NOMO-1 (cell line): ENCODE measurements around the gene SOCS7.
A peak's percentile ranks its signal among the peaks of the same experiment; 100 is the strongest.

ENCODE experiments used
- DNase-seq, 2 experiments: peaks; one replicate each; lab custom pipeline; 2025; ENCODE audit not compliant: unreplicated experiment in 2 of 2; lab: John Stamatoyannopoulos, UW

Gene SOCS7

DNA sequence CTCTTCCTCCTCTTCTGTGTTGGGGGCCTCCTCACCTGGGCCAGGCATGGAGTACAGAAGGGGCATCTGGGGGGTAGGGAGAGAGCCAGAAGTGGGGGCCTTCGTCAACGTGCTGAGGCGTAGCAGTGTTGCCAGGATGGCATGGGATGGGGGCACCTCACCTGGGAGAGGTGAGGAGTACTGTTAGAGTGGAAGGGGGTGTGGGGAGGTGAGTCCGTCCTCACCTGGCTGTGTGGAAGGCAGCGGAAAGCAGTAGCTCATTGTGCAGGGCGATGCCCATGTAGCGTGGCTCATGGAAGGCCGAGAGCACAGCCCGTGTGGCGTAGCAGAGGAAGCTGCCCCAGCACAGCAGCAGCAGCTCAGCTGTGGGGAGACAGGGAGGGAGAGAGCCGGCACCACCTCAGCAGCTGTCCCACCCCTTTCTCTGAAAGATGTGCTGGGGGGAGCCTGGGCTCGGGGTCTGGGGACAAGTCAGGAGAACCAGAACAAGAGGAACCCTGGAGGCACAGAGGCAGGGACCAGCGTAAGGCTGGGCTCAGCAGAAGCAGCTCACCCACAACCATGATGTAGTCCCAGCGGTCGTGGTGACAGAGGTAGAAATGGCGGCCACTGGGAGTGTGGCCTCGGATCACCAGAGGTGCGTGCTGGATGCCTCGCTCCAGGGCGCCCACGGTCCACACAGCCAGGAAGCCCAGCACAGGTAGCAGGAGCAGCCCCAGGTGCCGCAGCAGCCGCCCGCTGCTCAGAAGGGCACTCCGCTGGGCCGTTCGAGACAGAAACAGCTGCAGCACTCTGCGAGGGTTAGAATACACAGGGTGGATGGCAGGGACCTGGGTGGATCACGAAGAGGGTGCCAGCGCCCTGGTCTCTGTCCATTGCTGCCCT, 16.9 kb upstream of the SOCS7 start:
- no peak for DNase-seq

DNA sequence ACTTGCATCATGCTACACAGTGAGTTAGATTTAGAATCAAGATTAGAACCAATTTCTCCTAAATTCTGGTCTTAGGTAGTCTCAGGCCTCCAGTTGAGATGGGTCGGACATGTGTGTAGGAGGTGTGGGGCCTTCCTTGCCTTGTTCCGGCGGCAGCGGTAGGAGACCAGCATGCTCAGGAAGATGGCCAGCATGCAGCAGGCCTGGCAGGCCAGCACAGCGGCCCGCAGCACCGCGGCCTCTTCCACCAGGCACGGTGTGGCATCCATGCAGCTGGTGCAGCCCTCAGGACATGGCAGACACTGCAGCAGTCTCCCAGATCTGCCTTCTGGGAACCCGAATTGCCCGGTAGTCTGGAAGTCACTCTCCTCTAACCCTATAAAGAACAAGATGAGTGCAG, 14.8 kb upstream of the SOCS7 start:
- DNase-seq, result no peak

DNA sequence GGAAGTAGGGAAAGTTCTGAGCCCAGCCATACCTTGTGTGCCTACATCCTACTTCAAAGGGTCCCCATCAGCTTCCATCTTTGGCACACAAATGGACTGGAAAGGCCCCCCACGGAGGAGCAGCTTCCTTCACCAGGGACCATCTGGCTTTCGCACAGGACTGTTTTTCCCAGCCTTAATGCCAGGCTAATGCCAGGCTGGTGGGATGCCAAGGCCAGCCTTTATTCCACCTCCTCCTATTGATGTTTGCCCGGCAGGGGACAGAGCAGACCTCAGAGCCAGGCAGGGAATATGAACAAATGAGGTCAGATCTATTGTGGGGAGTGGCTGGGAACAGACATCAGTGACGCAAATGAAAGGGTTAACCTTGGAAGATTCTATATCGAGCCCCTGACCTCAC, 13.6 kb upstream of the SOCS7 start:
- DNase-seq, result no peak

DNA sequence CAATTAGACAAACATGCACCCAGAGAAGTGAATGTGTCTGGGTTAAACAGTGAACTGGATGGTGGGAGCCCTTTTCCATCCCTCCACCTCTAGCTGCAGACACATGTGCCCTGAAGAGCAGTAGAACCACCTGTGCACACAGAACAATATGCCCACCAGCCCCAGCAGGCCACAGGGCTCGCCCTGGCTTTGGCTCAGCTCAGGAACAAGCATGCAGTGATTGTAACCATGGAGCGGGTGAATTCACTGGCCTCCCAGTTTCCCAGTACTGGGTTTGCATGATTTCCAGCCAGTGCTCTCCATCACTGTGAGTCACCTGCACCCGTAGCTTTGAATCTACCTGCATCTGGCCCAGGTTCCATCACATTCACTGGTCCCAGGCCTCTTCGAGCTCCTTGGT, 13.1 kb upstream of the SOCS7 start:
- no peak for DNase-seq

DNA sequence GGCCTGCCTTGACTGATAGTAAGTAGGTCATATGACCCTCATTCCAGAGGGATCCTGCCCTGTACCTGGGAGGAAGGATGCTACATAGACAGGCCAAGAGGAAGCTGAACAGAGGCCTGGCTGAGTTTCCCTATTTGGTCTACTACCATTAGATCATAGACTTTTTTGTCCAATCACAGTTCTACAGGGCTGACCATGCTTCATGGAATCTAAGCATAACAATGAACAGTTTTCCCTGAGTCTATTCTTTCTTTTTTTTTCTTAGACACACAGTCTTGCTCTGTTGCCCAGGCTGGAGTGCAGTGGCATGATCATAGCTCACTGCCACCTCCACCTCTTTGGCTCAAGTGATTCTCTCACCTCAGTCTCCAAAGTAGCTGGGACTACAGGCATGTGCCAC, 11.8 kb upstream of the SOCS7 start:
- DNase-seq, result no peak

DNA sequence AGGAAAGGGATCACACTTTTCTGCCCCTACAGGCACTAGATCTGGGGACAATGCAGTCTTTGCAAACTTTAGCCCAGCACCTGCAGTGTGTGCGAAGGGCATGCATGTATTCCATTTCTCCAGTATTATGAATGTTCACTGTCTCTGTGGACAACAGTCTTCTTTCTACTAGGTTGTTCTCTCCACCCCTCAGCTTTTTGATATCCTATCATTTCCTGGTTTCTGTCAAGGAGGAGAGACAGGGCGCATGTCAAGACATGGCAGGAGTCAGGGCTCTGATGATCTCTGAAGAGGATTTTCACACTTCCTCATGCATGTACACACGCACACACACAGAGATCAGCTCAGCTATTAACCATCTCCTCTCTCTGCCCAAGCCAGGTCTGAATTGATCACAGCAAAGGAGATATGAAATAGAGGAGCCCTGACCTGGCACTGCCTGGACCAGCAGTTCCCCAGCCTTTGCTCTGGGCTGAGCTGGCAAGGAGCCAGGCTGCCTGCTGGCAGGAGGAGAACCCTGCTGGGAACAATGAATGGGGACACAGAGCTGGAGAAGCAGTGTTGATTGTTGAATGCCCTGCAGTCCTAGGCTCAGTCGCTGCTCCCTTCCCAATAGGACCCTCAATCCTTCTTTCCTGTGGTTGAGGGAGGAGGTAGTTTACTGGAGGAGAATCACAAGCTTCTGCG, 10.5 kb upstream of the SOCS7 start:
- DNase-seq, result no peak

DNA sequence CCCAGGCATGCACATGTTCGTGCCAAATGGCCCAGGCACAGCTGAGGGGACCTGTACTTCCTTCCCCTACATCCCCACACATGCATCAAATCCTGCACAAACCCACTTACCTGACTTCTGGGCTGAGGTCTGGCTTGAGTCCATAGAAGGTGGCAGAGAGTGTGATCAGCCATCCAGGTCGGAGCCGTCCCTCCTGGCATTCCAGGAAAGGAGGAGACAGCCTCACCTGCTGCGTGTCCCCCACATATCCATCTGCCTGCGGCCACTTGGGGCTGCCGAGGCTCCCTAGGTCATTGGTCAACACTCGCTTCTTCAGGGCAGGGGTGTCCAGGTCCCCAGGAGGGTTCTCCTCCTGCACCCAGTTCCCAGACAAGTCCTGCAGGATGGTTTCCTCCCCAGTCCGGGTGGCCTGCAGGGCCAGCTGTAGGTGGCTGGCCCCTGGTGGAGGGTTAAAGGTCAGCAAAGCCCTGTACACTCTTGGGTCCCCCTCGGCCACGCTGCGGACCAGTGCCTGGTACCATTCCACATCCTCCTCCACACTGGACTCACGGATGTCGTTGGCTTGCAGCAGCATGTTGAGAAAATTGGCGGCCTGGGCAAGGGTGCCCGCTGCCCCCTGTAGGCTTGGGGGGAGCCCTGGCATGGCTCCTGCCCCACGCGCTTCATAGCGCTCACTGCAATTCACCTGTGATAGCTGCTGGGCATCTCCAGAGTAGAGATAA, 8.6 kb upstream of the SOCS7 start:
- no peak for DNase-seq

DNA sequence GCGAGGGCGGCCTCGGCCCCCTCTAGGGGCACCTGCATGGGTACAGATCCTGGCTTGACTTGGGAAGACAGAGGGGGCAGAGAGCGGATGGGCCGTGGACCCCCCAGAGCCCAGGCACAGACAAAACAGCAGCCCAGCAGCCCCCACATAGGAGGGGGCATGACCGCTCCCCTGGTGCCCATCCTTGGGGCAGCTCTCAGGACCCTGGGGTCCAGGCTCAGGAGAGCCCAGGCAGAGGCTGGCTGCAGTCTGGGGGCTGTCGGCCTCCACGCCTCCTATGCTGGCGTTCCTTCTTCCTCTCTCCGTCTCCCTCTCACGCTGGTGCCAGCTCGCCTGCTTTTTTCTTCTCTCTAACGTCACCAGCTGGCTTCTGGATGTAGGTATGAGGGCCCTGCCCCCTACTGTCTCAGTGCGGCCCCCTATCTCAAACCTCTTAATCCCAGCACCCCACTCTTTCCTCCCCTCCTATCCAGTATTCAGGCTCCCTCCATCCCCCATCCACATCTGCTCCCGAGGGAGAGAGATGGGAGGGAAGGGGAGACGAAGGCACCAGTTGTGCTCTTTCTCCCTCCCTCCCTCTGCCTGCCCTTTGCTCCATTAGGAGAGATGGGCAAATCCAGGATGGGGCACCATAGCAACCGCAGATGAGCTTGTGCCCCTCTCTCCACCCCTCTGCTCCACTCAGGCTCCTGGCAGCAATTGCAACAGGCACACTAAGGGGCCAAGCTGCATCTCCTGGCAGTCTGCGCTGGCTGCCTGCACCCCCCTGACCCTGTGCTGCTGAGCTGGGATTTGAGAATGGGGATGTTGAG, 7.8 kb upstream of the SOCS7 start, which contains the start of gene GPR179:
Gene GPR179, minus strand, starts transcription at position 349 of the 812 bp plus-strand sequence. Its CDS starts 167 bp downstream, at position 182.
- no peak for DNase-seq

DNA sequence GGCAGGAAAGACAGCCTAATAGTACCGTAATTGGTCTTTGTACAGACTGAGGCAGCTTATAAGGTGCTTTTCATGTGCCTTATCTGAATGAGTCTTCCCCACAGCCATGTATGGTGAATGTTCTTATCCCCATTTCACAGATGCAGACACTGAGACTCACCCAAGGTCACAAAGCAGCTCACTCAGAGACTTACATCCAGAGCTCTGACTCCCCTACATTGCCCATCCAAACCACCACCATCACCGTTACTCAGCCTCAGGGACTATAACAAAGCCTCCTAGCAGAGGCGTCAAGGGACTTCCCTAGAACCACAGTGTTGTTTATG, 7.3 kb upstream of the SOCS7 start:
- no peak for DNase-seq

DNA sequence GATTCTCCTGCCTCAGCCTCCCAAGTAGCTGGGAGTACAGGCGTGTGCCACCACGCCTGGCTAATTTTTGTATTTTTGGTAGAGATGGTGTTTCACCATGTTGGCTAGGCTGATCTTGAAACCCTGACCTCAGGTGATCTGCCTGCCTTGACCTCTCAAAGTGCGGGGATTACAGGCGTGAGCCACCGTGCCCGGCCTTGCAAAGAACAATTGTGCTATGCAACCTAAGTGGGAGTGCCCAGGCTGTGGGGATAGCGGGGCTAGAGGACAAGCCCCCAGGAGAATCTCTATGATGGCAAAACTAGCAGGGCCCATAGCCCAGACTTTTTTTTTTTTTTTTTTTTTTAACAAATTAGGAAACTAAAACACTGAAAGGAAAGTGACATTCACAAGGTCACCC, 5.9 kb upstream of the SOCS7 start:
- DNase-seq, result no peak

DNA sequence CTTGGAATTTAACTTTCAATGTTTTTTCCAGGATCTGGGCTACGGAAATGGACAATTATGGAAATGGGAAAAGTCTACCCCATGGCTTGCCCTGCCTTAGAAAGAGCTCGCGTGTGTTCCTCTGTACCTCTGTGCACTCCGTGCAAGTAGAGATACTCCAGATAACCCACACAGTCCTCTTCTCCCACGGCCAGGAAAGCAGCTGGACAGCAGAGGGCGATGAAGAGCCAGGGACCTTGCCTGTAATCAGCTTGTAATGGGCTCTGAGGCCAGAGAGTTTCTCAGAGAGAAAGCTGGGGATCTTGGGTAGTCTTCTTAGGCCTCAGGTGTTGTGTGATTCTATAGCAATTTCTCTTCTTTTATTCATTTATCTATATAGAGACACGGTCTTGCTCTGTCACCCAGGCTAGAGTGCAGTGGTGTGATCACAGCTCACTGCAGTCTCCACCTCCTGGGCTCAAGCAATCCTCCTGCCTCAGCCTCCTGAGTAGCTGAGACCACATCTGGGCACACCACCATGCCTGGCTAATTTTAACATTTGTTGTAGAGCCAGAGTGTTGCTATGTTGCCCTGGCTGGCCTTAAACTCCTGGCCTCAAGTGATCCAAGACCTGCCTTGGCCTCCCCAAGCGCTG, 2.4 kb upstream of the SOCS7 start:
- peak; percentile 69 to 76 for DNase-seq

DNA sequence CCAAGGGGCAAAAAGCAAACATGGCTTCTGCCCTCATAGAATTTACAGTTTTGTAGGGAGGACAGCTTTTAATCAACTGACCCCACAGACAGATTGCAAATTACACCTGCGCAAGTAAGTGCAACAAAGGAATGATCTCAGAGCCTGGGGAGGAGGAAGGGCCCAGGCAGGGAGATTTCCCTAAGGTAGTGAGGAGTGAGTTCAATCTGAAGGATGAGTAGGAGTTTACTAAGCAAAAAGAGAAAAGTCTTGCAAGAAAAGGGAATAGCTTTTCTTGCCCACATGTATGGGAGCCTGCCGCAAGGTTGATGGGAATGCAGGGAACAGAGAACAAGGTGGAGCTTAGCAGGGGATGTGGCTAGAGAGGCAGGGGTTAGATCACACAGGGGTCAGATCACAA, 1.6 kb upstream of the SOCS7 start:
- no peak for DNase-seq

DNA sequence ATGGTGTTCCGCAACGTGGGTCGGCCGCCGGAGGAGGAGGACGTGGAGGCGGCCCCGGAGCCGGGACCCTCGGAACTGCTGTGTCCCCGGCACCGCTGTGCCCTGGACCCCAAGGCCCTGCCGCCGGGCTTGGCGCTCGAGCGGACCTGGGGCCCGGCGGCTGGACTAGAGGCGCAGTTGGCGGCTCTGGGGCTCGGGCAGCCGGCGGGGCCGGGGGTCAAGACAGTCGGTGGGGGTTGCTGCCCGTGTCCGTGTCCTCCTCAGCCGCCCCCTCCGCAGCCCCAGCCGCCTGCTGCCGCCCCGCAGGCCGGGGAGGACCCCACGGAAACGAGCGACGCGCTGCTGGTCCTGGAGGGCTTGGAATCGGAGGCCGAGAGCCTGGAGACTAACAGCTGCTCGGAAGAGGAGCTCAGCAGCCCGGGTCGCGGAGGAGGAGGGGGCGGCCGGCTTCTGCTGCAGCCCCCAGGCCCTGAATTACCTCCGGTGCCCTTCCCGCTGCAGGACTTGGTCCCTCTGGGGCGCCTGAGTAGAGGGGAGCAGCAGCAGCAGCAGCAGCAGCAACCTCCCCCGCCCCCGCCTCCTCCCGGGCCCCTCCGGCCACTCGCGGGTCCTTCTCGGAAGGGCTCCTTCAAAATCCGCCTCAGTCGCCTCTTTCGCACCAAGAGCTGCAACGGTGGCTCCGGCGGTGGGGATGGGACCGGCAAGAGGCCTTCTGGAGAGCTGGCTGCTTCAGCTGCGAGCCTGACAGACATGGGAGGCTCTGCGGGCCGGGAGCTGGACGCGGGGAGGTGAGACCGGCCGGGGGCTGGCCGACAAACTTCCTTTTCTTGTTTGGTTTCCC, 821 bp downstream of the SOCS7 start:
- DNase-seq, result peak in 1 of 2 experiments; percentile 10

DNA sequence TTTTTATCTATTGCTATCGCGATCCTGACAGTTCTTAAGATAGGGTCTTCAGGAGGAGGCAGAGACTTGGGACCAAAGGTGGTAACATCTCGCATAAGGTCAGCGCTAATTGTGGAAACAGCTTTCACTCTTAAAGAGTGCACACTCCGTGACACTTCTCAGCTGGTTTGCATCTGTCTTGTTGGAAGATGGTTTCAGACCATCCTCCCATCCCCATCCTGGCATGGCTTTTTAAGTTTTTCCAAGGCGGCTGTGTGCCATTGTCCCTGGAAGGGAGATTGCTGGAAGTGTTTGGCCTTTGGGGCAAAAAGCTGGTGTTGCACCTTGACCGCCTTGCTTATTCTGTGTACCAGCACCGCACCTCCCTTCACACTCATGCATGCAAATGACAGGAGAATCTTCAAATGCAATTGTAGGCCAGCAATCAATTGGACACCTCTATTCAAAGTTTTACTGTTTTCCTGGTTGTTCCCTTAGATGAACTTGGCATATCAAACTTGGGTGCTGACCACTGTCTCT, 1.5 kb downstream of the SOCS7 start:
- peak in 1 of 2 experiments; percentile 16 for DNase-seq

DNA sequence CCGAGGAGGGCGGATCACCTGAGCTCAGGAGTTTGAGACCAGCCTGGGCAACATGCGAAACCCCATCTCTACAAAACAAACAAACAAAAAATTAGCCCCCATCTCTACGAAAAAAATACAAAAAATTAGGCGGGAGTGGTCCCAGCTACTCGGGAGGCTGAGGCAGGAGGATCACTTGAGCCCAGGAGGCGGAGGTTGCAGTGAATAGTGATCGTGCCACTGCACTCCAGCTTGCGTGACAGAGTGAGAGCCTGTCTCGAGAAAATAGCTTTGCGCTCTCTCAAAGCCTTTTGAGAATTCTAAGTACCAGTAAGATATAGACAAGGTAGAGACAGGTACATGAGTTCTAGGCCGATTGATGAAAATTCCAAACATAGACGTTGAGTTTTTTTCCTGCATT, 2.0 kb downstream of the SOCS7 start:
- no peak for DNase-seq

DNA sequence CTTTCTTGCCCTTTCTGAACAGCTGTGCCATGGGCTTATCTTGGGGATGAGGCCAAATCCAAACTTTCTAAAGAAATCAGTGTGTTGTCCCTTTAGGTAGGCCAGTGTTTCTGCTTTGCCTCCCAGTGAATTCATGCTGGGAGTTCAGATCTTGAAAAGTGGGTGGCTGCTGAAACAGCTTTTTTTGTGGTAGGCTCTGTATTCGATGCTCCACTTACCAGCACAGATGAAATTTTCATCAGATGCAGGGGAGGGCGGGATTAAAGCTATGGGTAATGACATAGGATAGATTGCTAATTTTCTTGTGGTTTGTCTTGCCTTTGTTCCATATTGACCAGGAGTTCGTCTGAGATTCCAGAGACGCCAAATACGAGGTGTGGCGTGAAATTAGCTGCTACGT, 2.8 kb downstream of the SOCS7 start:
- no peak for DNase-seq

DNA sequence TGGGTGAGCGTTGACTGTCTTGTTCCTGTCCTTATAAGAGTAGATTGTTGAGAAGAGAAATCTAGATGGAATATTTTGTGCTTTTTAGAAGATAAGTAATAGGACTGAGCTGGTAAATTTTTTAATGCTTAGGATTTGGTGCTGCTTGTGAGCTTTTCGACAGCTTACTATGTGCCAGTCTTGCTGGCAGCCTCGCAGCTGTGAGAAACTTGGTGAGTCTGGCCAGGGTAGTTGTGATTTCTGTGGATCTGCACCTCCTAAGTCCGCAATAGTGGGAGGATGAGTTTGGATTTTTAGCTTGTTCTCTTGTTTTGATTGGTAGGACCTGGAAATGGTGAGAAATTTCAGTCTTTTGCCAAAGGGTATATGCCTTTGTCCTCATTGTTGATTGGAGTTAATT, 3.6 kb downstream of the SOCS7 start:
- DNase-seq, result no peak

DNA sequence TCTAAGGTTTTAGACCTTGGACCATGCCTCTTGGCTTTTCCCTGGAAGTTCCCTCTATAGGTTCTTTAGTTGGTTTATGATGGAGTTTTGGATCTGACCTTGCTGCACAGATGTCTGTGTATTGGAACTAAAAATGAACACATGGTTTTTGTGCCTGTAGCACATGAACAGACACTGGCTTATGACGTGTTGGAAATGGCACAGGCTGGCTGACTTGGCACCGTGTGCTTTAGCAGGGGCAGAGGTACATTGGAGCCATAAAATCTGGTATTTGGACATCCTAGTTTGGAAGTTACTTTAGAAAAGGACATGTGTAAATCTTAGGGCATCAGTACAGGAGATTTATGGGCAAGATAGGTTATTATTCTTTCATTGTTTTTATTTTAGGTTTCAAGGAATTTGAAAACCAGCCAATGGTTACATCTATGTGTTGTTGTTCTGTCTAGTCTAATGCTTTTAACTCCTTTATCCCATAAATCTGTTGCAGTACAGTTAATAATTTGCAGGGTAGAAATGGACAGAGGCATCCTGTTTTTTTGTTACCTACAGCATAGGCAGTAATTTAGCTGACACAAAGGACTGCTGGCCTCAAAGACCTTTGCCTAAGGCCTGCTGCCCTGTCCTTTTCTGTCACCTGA, 6.0 kb downstream of the SOCS7 start:
- DNase-seq, result no peak
